NCI-H345 treated with DMSO at 0.1 percent for 48 hours (cell line): ENCODE data around the gene GASK1A.
"Not testable (repeated sequence)": the region's sequence is repeated elsewhere in the genome, so short reads cannot be mapped to it uniquely, and the experiment has no call there.

ENCODE experiments used
- DNase-seq: peaks from one replicate; lab custom pipeline; 2025; ENCODE audit not compliant: unreplicated experiment; lab: John Stamatoyannopoulos, UW

The GASK1A gene

DNA sequence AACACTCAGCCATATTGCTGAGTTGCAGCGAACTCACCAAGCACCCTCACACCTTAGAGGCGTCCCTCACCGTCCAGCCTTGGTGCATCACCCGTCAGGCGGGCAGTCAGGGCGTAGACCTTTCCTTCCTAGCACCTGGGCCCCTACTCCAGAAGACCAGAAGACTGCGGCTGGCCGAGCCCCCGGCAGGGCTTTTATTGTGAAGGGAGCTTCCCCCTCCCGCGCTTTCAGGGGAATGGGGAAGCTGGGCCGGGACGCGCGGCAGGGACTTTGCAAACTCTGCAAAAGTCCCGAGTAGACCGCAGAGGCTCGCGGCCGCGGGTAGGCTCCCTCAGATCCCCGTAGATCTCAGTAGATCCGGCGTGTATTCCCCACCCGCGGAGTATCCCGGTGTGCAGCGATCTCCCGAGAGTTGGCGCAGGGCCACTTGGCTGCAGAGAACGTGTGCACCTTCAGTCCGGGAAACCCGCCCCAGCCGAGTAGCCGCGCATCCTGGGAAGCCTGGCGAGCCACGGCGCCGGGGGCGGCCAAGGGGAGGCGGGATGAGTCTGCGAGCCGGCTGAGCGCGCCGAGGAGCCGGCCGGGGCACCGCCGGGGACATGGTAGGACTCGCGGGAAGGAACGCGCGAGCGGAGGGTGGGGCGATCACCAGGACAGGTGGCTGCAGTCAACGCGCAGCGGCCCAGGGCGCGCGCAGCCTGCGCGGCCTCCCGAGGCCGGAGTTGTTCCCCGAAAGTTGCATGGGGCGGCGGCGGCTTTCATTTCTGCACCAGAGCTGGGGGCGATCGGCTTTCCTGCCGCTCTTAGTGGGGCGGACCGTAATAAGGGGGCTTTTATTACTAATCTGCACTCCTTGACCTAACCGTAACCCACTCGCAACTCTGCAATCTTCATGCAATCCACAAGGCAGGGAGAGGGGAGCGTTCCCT is at the start of gene GASK1A:
GASK1A (plus strand) TSS at position 268 of the 929 bp plus-strand sequence; CDS start at position 600, 332 bp downstream.
- no peak for DNase-seq

DNA sequence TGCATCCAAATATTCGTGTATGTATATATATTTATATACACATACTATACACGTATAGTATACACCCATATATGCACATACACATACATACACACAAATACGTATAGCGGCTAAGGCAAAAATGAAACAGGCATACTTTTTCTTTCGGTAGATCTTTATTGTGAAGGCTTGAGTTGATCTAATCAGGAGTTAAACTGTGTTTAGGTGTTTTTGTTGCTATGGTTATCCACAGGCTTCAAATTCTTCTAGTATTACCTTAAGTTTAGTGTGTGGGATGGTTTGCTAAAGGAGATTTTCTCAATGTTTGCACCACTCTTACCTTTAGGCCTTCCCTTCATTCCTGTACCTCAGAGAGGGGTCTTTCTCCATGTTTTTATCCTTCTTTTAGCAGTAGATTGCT is 45.0 kb upstream of the GASK1A start:
- no peak for DNase-seq

GRCh38 chr3:42934910-42935309 is 44.2 kb upstream of the GASK1A start:
- DNase-seq, result no peak

GRCh38 chr3:42935472-42935871 is 43.6 kb upstream of the GASK1A start:
- DNase-seq, result no peak

GRCh38 chr3:42936157-42936981 is 42.7 kb upstream of the GASK1A start:
- no peak for DNase-seq

GRCh38 chr3:42937334-42937733 is 41.8 kb upstream of the GASK1A start:
- no peak for DNase-seq

GRCh38 chr3:42942693-42943092 is 36.4 kb upstream of the GASK1A start:
- DNase-seq, result no peak

GRCh38 chr3:42946050-42946449 is 33.1 kb upstream of the GASK1A start:
- no peak for DNase-seq

DNA sequence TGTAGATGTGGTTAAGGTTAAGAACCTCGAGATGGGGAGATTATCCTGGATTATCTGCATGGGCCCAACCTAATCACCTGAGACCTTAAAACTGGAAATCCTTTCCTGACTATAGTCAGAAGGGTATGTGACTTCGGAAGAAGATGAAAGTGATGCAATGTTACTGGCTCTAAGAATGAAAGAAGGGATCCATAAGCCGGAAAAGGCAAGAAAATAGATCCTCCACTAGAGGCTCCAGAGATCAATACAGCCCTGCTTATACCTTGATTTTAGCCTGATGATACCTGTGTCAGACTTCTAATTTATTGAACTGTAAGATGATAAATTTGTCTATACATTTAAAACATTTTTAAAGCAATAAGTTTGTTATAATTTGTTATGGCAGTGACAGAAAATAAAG is 21.5 kb upstream of the GASK1A start:
- no peak for DNase-seq

DNA sequence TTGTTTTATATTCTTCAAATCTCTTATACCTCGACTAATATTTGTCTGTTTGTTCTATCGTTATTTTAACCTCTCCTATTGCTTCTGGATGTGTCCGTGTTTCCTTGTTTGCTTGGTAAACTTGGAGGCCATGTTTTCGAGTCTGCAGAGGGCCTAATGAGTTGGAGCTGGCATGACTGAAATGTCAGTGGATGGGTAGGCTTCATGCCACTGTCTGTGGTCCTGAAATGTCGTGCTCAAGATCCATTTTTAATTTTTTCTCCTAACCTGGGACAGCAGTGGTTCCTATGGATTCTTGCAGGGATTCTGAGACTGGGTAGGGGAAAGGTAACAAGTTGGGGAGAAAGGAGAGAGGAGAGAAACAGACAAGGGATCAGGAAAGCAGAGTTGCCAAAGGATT is 18.8 kb upstream of the GASK1A start:
- DNase-seq, result no peak

- DNase-seq, result no peak
Observed at GRCh38 chr3:42960786-42961185, 18.3 kb upstream of the GASK1A start.

- peak; percentile 7 for DNase-seq
Observed at GRCh38 chr3:42961633-42962032, 17.5 kb upstream of the GASK1A start.

GRCh38 chr3:42963269-42963668 is 15.8 kb upstream of the GASK1A start:
- DNase-seq, result no peak

- no peak for DNase-seq
Observed at GRCh38 chr3:42964266-42964665, 14.8 kb upstream of the GASK1A start.

DNA sequence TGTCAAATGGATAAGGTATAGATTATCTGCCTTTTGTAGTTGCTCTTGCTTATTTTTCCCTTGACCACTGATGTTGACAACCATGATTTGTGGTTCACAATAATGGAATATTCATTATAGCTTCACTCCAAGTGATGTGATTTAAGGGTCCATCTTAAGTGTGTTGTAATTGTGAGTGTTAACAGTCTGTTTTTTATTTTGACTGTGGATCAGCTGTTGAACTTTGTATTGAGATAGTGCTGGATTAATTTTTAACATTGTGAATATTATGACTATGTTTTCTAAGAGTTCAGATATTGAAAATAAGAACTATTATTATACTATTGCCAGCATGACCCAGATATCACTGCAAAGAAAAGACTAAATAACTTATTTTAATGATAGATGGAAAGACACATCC is 8.6 kb upstream of the GASK1A start:
- no peak for DNase-seq

DNA sequence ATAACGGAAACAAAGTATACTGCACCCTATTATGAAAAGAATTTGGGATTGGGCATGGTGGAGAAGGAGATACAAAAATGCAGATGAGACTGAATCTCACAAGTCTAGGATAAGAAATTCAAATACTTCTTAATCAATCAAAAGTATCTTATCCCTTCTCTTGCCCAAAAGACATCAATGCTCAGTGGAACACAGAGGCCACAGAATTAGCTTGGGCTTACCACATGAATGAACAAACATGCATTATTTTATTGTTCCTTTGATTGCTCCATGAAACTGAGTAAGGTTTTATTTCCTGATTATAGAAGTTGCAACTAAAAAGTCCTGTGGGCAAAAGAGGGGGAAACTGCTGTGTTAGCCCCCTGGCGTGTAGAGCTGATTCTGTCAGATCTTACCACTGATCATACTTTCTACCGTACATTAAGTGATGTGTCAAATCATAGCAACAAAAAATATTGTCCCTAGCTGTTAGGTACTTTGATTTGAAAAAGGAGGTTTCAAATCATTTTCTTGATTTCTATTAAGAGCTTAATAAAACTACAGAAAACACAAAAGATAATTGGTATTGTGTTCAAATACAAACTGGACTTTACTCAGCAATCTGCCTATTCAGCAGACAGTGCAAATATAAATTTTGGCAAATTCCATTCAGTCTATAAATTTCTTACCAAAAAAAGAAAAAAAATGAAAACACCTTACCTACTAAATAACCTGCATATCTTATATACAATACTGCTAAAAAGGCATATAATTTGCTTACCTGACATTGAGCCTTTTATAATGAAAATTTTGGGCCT is 7.9 kb upstream of the GASK1A start:
- DNase-seq, result no peak

- not testable (repeated sequence) for DNase-seq
Observed at GRCh38 chr3:42974906-42975305, 4.2 kb upstream of the GASK1A start.

- DNase-seq, result no peak
Observed at GRCh38 chr3:42975456-42975855, 3.7 kb upstream of the GASK1A start.

DNA sequence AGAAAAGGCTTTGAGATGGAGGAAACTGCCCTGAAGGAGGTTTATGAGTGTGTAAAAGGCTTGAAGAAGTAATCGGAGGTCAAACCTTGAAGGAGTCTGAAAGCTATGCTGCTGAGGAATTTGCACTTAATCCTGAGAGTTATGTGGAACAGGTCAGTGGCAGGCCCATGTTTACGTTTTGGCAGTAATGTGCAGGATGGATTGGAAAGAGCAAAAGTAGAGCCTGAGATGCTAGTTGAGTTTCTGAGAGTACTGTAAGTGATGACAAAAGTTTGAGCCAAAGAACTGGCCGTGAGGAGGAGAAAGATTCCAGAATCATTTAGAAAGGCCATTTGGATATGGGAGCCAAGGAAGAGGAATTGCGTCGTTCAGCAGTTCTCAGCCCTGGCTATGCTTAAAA is 3.2 kb upstream of the GASK1A start:
- no peak for DNase-seq

- no peak for DNase-seq
Observed at GRCh38 chr3:42980209-42980608, 1.1 kb downstream of the GASK1A start.

DNA sequence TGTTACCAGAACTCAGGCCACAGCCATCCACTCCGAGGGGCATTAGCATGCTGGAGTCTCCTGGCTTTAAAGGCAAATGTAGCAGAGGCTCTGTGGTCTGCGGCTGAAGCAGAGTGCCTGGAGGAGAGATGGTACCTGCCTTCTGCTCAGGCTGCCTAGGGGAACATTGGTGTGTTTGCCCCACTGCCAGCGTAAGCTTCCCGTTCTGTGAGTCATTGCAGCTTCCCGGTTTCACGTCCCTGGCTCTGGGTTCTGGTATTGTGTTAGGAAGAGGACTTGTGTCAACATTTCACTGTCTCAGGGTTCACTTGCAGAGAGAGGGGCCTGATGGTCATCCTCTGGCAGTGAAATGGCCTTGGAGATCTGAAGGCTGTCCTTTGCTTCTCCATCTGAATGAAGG is 1.8 kb downstream of the GASK1A start:
- no peak for DNase-seq
